ENCODE measurements around the gene SPOPL.

Gene SPOPL

DNA sequence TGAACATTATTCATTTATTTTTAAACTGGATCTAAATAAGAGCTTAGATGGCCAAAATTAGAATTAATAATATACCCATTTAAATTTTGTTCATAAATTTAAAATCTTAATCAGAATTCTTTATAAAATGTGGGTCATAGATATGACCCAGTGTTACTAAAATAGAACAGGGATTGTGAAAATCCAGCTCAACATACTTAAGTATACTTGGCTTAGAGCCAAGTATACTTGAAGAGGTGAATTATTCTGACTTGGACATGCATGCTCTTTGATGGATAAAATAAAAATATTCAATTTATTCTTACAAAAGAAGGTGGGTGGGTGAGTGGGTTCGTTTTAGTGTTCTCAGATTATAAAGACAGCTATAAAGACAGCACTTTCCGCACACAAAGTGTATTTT lies 70.7 kb downstream of the SPOPL start:
- no peak for TF ChIP-seq EP300 (IDR thresholded peaks at IDR 0.05; ENCODE audit: borderline replicate concordance)
- TF ChIP-seq NFIC (IDR thresholded peaks at IDR 0.05) = peak; percentile 46

DNA sequence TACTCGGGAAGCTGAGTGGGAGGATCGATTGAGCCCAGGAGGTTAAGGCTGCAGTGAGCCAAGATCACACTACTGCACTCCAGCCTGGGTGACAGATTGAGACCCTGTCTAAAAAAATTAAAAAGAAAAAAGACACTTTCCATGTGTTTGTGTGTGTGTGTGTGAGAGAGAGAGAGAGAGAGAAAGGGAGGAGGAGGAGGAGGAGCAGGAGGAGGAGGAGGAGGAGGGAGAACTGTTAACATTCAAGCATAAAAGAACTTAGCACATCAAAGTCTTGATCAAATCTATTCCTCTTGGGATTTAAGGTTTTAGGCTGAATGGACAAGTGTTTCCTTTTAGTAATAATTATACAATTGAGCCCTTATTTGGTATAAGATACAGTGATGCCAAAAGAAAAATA lies 75.5 kb downstream of the SPOPL start:
- TF ChIP-seq CEBPB (IDR thresholded peaks at IDR 0.05) = no peak
- TF ChIP-seq CREB1 (IDR thresholded peaks at IDR 0.05; ENCODE audit: low read depth) = no peak
- TF ChIP-seq ZBTB7A (IDR thresholded peaks at IDR 0.05; ENCODE audit: low read depth) = no peak
- TF ChIP-seq TEAD4 (IDR thresholded peaks at IDR 0.05) = no peak
- no peak for TF ChIP-seq EP300 (IDR thresholded peaks at IDR 0.05; ENCODE audit: borderline replicate concordance)
- TF ChIP-seq, protein P1, sequence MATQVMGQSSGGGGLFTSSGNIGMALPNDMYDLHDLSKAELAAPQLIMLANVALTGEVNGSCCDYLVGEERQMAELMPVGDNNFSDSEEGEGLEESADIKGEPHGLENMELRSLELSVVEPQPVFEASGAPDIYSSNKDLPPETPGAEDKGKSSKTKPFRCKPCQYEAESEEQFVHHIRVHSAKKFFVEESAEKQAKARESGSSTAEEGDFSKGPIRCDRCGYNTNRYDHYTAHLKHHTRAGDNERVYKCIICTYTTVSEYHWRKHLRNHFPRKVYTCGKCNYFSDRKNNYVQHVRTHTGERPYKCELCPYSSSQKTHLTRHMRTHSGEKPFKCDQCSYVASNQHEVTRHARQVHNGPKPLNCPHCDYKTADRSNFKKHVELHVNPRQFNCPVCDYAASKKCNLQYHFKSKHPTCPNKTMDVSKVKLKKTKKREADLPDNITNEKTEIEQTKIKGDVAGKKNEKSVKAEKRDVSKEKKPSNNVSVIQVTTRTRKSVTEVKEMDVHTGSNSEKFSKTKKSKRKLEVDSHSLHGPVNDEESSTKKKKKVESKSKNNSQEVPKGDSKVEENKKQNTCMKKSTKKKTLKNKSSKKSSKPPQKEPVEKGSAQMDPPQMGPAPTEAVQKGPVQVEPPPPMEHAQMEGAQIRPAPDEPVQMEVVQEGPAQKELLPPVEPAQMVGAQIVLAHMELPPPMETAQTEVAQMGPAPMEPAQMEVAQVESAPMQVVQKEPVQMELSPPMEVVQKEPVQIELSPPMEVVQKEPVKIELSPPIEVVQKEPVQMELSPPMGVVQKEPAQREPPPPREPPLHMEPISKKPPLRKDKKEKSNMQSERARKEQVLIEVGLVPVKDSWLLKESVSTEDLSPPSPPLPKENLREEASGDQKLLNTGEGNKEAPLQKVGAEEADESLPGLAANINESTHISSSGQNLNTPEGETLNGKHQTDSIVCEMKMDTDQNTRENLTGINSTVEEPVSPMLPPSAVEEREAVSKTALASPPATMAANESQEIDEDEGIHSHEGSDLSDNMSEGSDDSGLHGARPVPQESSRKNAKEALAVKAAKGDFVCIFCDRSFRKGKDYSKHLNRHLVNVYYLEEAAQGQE (IDR thresholded peaks at IDR 0.05; ENCODE audit: low read depth) = no peak

DNA sequence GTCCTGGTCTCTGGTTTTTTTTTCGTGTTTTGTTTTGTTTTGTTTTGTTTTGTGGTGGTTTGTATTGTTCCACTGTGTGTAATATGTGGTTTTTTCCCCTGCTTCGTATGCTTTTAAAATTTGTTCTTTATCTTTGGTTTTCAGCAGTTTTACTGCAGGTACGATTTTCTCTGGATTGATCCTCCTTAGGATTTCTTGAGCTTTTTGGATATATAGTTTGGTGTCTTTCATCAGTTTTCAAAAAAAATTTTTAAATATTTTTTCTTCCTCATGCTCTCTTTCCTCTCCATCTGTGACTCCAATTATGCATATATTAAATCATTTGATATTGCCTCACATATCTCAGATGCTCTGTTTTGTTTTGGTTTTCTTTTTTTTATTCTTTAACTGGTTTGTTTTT lies 78.0 kb downstream of the SPOPL start:
- TF ChIP-seq YY1 (IDR thresholded peaks at IDR 0.05; ENCODE audit: low read depth) (no peak), TCF12 (IDR thresholded peaks at IDR 0.05; ENCODE audit: low read depth) (no peak), ZBTB7A (IDR thresholded peaks at IDR 0.05; ENCODE audit: low read depth) (no peak), FOXM1 (IDR thresholded peaks at IDR 0.05; ENCODE audit: borderline replicate concordance, low read depth) (no peak), RAD21 (IDR thresholded peaks at IDR 0.05; ENCODE audit: low read depth) (no peak)
- TF ChIP-seq, protein P2, sequence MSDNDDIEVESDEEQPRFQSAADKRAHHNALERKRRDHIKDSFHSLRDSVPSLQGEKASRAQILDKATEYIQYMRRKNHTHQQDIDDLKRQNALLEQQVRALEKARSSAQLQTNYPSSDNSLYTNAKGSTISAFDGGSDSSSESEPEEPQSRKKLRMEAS (IDR thresholded peaks at IDR 0.05) = no peak

DNA sequence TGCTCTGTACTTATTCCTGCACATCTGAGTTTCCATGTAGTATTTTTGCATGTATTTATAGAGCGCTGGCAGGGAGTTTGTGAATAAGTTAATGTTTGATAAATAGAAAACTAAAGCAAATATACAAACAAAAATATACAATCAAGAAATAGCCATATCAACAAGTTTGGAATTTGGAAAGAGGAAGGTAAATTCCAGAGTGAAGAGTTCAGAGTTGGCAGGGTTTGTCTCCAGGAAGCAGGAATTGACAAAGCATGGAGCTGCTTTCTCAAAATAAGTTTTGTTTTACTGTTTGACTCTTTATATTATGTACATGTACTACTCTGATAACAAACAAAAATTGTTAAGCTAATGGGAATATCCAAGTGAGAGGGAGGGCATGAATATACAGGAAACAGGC lies 80.3 kb downstream of the SPOPL start:
- TF ChIP-seq TCF12 (IDR thresholded peaks at IDR 0.05; ENCODE audit: low read depth) = no peak
- TF ChIP-seq TEAD4 (IDR thresholded peaks at IDR 0.05) = no peak
- TF ChIP-seq YY1 (IDR thresholded peaks at IDR 0.05; ENCODE audit: low read depth) = no peak
- no peak for TF ChIP-seq ZBTB7A (IDR thresholded peaks at IDR 0.05; ENCODE audit: low read depth)
- TF ChIP-seq CREB1 (IDR thresholded peaks at IDR 0.05; ENCODE audit: low read depth) = no peak
- no peak for TF ChIP-seq RAD21 (IDR thresholded peaks at IDR 0.05; ENCODE audit: low read depth)
- TF ChIP-seq, protein P3, sequence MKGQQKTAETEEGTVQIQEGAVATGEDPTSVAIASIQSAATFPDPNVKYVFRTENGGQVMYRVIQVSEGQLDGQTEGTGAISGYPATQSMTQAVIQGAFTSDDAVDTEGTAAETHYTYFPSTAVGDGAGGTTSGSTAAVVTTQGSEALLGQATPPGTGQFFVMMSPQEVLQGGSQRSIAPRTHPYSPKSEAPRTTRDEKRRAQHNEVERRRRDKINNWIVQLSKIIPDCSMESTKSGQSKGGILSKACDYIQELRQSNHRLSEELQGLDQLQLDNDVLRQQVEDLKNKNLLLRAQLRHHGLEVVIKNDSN (IDR thresholded peaks at IDR 0.05) = no peak
- TF ChIP-seq TAF1 (IDR thresholded peaks at IDR 0.05; ENCODE audit: low read depth) = no peak

DNA sequence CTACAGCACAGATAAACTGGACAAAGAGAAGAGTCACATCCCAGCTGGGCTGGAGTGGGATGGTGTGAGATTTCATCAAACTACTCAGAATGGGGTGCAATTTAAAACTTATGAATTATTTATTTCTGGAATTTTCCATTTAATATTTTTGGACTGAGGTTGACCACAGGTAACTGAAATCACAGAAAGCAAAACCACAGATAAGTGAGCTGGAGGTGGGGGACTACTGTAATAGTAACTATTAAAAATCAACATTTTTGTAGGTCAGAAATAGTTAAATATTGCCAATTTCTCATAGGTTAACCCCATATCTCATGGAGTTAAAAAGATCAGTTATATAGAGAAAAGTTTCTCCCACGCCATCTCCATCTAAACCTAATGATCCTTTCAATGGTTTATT lies 88.1 kb downstream of the SPOPL start:
- no peak for TF ChIP-seq CREB1 (IDR thresholded peaks at IDR 0.05; ENCODE audit: low read depth)
- TF ChIP-seq, protein P3 (IDR thresholded peaks at IDR 0.05) = no peak
- no peak for TF ChIP-seq EGR1 (IDR thresholded peaks at IDR 0.05)
- TF ChIP-seq FOXM1 (IDR thresholded peaks at IDR 0.05; ENCODE audit: borderline replicate concordance, low read depth) = no peak
- no peak for TF ChIP-seq NFIC (IDR thresholded peaks at IDR 0.05)
- TF ChIP-seq, protein P2 (IDR thresholded peaks at IDR 0.05) = no peak
- no peak for TF ChIP-seq CEBPB (IDR thresholded peaks at IDR 0.05)
- TF ChIP-seq TAF1 (IDR thresholded peaks at IDR 0.05; ENCODE audit: low read depth) = no peak
- TF ChIP-seq TEAD4 (IDR thresholded peaks at IDR 0.05) = no peak
- no peak for TF ChIP-seq YY1 (IDR thresholded peaks at IDR 0.05; ENCODE audit: low read depth)
- TF ChIP-seq RAD21 (IDR thresholded peaks at IDR 0.05; ENCODE audit: low read depth) = no peak
- TF ChIP-seq EP300 (IDR thresholded peaks at IDR 0.05; ENCODE audit: borderline replicate concordance) = no peak
- no peak for TF ChIP-seq ZBTB7A (IDR thresholded peaks at IDR 0.05; ENCODE audit: low read depth)
- no peak for TF ChIP-seq TCF12 (IDR thresholded peaks at IDR 0.05; ENCODE audit: low read depth)
- TF ChIP-seq, protein P1 (IDR thresholded peaks at IDR 0.05; ENCODE audit: low read depth) = no peak

DNA sequence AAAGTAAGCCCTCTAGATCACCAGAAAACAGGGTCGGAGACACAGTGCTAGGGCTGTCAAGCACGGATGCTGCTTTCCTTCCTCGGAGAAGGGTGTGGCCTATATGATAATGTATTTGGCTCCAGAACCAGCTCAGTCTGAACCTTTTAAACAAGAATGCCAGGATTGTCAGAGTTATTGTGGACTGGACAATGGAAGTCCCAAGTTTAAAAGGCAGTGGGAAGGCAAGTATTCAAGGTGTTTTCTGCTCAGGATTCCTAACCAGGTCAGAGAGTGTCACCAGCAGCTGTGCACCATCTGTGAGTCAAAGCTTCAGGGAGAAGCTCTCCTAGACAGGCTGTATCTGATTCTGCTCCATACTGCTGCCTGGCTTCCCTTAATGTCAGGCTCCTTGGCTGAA lies 94.8 kb downstream of the SPOPL start:
- no peak for TF ChIP-seq NFIC (IDR thresholded peaks at IDR 0.05)

DNA sequence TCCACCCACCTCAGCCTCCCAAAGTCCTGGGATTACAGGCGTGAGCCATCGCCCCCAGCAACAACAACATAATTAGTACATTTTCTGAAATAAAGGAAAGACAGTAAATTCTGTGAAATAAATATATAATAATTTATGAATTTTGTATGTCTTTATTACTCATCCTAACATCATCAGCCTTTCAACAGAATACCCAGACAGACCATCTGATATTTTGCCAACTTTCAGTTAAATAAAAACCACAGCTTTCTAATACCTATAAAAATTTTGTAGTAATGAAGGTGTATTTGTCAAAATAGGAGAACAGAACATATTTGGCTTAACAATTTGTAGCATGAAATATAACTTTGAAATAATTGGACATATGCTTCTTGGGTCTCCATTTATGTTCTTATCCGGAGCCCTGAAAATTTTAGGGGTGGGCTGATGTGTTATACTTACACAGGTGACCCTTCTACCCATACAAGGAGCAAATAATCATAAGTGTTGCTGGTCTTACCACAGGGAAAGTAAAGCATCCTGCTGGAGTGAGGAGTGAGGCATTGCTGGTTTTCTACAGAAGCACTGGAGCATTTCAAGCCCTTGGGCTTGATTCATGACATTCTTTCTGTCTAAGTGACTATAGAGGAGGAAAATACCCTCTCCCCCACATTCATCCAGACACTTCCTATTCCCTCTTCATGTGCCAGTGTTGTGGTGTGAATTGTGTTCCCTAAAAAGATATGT lies 99.3 kb downstream of the SPOPL start:
- TF ChIP-seq RAD21 (IDR thresholded peaks at IDR 0.05; ENCODE audit: low read depth) (no peak), CEBPB (IDR thresholded peaks at IDR 0.05) (no peak), TAF1 (IDR thresholded peaks at IDR 0.05; ENCODE audit: low read depth) (no peak), EP300 (IDR thresholded peaks at IDR 0.05; ENCODE audit: borderline replicate concordance) (no peak), NFIC (IDR thresholded peaks at IDR 0.05) (no peak), YY1 (IDR thresholded peaks at IDR 0.05; ENCODE audit: low read depth) (no peak), ZBTB7A (IDR thresholded peaks at IDR 0.05; ENCODE audit: low read depth) (no peak), TCF12 (IDR thresholded peaks at IDR 0.05; ENCODE audit: low read depth) (no peak), EGR1 (IDR thresholded peaks at IDR 0.05) (no peak), TEAD4 (IDR thresholded peaks at IDR 0.05) (no peak), CREB1 (IDR thresholded peaks at IDR 0.05; ENCODE audit: low read depth) (no peak)
- TF ChIP-seq, protein P2 (IDR thresholded peaks at IDR 0.05) = no peak
- TF ChIP-seq, protein P1 (IDR thresholded peaks at IDR 0.05; ENCODE audit: low read depth) = no peak
- TF ChIP-seq, protein P3 (IDR thresholded peaks at IDR 0.05) = no peak
